ENCODE results near the gene FRG2B. TPM values are rescaled to one million over a fixed set of nuclear protein-coding genes. Genes with fewer than 3 reads are reported as not detected.
"Not testable (repeated sequence)": the region's sequence is repeated elsewhere in the genome, so short reads cannot be mapped to it uniquely, and the experiment has no call there.

The FRG2B gene
- total RNA-seq = not detected in 2 replicates

DNA sequence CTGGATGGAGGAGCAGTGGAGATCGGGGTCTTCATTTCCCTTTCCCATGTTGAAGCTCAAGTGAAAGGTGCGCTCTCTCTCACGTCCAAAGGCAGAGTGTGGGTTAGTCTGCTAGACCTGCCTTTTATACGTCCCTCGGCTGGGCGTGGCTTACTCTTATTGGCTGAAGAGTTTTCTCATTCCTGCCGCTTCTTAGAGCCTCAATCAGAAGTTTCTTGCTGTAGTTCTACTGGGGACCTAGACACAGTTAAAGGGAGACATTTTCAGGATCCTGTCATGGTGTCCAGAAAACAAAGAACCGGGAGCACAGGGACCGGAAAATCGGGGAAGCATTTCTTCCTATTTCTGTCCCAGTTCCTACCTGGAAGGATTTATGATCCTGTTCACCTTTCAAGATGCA, at the start of gene FRG2B:
TSS of gene FRG2B (minus strand) at position 101 of the 400 bp plus-strand sequence. CDS start at position 48, 53 bp downstream.
- DNase-seq (ENCODE audit: low read depth in 2 of 2) = not testable (repeated sequence)

DNA sequence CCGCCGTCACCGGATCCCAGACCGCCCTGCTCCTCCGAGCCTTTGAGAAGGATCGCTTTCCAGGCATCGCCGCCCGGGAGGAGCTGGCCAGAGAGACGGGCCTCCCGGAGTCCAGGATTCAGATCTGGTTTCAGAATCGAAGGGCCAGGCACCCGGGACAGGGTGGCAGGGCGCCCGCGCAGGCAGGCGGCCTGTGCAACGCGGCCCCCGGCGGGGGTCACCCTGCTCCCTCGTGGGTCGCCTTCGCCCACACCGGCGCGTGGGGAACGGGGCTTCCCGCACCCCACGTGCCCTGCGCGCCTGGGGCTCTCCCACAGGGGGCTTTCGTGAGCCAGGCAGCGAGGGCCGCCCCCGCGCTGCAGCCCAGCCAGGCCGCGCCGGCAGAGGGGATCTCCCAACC, 40.9 kb upstream of the FRG2B start:
- DNase-seq (ENCODE audit: low read depth in 2 of 2) = not testable (repeated sequence)

DNA sequence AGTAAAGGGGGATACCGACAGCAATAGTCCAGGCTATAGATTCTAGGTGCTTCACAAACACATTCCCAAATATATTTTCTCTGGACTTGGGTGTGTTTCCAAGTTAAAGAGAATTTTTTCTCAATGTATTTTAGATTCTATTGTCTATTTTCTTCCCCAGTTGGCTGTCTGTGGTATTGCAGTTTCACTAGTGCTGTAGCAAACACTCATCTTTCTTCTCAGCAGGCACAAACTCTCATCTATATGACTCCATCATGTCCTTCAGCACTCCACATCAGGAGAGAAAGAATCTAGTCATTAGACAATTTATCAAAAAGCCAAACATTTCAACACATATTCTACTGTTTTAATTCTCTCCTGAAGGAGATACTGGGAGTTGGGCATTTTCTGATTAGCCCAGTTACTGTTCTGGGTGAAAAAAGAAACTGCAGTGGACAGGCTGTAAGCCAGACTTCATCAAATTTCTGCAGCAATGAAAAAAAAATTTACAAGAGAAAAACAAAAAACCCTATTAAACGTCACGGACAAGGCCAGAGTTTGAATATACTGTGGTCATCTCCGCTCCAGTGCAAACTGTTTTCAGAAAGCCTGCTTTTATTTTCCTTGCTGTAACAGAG, 37.1 kb upstream of the FRG2B start:
- not testable (repeated sequence) for DNase-seq (ENCODE audit: low read depth in 2 of 2)

DNA sequence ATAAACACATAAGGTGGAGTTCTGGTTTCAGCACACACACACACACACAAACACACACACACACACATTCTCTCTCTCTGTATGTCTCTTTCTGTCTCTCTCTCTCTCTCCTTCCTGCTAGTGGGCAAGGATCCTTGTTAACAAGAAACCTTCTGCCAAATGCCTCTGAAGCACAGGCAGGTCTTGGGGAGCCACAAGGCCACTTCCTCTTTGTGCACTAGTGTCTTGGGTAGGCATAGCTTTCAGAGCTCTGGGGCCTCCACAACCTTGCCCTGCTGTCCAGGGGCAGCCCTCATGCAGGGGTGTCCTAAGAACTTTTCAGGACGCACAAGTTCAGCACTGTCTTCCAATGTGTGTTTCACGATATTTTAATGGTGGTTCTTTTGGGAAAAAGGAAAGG, 34.5 kb upstream of the FRG2B start:
- DNase-seq (ENCODE audit: low read depth in 2 of 2) = not testable (repeated sequence)

DNA sequence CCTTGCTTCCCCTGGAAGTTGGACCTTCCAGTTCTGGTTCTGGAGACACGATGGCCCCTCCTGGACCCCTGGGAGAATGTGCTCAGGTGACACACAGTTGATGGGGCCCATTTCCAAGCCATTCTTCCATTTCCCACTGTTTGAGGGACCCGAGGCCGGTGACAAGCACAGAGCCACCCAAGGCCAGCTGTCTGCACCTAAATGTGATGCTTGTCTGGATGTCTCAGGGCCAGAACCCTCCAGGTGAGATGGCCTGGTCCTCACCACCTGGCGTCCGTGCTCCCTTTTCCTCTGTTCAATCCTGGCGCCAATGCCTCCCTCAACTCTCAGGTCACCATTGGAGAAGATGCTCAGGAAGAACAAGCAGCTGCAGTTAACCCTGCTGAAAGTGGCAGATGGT, 33.9 kb upstream of the FRG2B start:
- not testable (repeated sequence) for DNase-seq (ENCODE audit: low read depth in 2 of 2)

DNA sequence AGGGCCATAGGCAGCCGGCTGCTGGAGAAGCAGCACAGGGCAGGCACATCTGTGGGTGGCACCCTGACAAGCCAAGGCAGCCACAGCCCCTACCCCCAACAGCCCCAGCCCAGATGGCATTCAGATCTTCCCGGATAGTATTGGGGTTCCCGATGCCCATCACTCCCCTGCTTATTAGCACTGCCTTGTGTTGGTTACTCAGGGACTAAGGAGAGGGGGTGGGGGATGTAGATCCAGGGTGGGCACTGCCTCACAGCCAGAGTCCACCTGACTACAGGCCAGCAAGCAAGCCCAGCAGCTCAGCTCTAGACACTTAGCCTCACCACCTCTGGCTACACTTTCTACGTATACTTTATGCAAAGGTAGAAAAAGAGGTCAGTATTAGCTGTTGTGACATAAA, 30.7 kb upstream of the FRG2B start:
- not testable (repeated sequence) for DNase-seq (ENCODE audit: low read depth in 2 of 2)

DNA sequence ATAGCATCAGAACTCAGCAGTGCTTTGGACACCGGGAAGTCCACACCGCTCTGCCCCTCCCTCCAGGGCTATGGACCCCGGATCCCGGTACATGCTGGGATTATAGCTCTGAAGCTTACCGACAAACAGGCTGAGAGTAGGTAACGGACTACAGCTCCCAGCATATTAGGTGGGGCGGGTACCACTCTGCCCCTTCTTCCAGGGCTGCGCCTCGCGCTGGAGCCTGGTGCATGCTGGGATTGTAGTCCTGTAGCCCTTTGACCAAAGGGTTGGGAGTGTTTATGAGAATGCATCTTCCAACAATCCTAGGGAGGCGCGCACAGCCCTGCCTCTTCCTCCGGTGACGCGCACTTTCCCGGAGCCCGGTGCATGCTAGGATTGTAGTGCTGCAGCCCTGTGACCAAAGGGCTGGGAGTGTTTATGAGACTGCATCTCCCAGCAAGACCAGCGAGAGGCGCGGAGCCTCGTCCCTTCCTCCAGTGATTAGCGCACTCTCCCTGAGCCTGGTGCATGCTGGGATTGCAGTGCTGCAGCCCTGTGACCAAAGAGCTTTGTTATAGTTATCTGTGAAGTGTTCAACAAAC, 22.4 kb upstream of the FRG2B start:
- not testable (repeated sequence) for DNase-seq (ENCODE audit: low read depth in 2 of 2)

DNA sequence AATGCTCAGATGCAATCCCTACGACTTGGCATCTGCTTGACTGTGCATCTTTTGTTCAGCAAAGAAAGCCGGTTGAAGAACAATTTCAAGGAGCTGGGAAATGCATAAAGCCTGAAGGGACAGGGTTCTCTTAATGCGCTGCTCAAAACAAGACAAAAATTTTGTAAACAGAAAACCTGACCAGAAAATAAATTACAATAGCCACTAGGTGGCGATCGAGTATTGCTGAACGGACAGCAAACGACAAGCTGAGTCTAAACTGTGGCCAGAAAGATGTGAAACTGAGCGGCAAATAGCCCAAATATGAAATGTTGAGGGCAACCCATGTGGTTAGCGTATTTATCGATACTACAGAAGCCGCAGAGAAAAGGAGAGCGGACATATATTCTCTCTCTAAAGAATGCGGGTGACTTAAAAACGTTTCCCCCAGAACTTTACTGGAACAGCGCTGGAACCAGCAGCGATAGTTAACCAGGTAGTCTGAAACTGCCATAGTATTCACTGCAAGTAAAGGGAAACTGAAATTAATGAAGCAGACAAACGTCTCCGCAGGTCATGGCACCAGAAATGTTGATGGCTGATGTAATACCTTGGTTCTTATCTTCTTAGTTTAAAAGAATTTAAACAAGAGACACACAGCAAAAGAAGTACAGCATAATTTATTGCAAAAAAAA, 20.6 kb upstream of the FRG2B start:
- not testable (repeated sequence) for DNase-seq (ENCODE audit: low read depth in 2 of 2)

DNA sequence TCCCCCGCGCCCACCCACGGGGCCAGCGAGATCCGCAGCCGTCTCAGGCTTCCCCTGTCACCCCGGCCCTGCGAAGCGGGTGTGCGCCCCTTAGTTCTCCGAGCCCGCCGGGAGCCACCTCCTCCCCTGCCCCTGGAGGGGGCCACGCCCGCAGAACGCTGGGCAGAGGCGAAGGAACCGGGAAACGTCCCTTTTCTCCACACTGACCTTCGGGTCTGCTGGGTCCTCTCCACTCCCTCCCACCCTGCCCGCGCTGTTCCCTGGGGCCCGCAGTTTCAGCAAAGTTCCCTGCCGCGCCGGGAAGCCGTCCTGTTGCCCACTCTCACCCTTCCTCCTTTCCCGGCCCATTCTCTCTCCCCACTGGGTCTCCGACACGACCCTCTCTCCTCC, 11.2 kb upstream of the FRG2B start:
- DNase-seq (ENCODE audit: low read depth in 2 of 2) = not testable (repeated sequence)

DNA sequence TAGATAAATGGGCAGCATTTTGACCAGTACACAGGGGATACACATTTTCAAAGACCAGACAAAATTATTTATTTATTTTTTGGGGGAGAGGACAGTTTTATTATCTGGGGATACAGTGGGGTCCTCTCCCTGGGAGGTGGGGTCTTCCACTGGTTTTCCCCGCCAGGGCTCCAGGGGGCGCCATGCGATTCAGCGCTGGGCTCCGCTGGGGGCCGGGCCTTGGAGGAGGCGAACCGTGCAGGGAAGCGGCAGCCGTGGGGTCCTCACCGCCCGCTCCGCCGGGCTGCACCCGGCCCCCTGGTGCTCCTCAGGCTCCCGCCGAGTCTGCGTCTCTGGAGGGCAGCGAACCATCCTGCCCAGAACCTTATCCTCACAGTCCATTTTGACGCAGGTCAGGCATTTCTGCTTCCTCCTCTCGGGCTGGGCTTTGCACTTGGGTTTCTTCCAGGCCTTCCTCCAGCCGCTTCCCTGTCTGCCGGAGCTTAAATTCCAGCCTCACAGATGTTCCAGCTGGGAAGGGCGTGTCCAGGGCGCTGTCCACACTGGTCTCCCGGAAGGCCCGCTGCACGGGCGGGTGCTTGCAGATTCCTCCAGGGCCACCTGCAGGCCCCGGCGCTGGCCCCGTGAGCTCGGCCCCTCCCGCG, 10.7 kb upstream of the FRG2B start:
- not testable (repeated sequence) for DNase-seq (ENCODE audit: low read depth in 2 of 2)

DNA sequence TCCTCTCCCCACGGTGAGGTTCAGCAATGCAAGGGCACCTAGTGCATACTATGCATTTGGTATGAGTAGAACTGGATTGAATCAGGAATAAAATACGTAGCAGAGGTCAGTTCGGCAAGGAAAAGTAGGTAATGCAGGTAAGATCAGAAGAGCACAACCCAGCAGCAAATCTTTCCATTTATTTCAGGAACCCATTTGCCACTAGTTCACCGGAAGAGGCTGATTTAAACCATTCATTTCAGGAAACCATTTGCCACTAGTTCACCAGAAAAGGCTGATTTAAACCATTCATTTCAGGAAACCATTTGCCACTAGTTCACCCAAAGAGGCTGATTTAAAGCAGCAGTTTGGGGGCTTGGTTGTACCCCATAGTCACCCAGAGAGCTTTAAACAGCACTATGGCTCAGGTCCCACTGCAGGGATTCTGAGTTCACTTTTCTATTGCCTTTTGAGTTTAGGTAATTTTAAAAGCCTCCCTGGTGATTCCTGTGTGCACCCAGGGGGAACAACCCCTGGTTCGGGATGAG, 4.2 kb upstream of the FRG2B start:
- not testable (repeated sequence) for DNase-seq (ENCODE audit: low read depth in 2 of 2)

DNA sequence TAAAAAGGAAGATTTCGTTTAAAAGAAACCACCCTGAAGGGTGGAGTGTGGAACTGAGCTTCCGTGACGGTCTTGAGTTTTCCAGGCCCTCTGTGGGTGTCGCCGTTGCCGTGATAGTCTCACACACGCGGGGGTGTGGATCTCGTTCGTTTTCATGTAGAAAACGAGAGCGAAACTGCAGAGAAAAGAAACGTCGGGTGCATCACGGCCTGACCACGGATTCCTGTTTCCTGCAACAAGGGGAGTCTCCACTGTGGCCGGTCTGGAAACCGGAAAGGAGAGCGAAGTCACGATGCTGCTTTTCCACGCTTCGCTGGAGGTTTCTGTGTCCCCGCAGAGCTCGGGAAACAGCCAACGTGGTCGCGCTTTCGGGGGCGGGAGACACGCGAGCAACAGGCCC, 4.1 kb downstream of the FRG2B start:
- not testable (repeated sequence) for DNase-seq (ENCODE audit: low read depth in 2 of 2)

DNA sequence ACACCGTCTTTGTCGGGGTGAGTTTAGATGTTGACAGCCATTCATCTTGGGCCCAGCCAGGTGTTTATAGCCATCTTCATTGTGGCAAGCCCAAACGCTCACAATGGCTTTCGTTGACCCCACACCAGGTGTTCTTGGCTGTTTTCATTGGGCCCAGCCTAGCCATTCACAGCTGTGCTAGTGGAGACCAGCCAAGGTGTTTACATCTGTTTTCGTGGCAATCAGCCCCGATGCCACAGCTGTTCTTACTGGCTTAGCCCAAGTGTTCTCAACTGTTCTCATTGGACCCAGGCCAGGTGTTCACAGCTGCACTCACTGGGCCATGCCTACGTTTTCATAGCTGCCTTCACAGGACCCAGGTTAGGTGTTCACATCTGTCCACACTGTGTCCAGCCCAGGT, 7.7 kb downstream of the FRG2B start:
- no peak for DNase-seq (ENCODE audit: low read depth in 2 of 2)

DNA sequence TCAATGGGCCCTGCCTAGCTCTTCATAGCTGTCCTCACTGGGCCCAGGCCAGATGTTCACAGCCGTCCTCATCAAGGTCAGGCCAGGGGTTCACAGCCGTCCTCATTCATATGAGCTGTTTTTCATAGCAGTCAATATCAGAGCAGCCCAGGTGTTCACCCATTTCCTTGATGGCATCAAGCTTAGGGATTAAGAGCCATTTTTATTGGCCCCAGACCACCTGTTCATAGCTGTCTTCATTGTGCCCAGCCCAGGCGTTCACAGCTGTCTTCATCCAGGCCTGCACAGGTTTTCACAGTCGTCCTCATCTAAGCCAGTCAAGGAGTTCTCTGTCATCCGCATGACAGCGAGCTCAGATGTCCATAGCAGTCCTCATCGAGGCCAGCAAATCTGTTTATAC, 9.4 kb downstream of the FRG2B start:
- no peak for DNase-seq (ENCODE audit: low read depth in 2 of 2)

DNA sequence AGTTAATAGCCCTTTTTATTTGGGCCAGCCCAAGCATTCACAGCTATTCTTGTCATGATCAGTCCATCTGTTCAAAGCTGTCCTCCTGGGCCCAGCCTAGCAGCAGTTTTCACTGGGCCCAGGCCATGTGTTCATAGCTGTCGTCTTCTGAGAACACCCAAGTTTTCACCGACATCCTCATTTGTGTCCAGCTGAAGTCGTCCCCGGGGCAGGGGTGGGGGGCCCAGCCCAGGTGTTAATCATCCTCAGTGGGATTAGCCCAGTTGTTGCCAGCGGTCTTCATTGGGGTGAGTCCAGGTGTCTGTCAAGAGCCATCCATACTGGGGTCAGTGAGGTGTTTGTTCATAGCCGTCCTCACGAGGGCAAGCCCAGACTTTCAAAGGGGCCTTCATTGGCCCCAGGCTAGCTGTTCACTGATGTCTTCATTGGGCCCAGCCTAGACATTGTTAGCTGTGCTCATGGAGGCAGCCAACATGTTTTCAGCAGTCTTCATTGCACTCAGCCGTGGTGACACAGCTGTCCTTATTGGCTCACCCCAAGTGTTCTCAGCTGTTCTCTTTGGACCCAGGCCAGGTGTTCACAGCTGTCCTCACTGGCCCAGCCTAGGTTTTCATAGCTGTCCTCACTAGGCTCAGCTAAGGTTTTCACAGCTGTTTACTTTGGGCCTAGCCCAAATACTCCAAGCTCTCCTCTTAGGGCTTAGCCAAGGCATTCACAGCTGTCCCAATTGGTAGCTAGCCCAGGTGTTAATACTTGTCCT, 10.0 kb downstream of the FRG2B start:
- DNase-seq (ENCODE audit: low read depth in 2 of 2) = no peak

DNA sequence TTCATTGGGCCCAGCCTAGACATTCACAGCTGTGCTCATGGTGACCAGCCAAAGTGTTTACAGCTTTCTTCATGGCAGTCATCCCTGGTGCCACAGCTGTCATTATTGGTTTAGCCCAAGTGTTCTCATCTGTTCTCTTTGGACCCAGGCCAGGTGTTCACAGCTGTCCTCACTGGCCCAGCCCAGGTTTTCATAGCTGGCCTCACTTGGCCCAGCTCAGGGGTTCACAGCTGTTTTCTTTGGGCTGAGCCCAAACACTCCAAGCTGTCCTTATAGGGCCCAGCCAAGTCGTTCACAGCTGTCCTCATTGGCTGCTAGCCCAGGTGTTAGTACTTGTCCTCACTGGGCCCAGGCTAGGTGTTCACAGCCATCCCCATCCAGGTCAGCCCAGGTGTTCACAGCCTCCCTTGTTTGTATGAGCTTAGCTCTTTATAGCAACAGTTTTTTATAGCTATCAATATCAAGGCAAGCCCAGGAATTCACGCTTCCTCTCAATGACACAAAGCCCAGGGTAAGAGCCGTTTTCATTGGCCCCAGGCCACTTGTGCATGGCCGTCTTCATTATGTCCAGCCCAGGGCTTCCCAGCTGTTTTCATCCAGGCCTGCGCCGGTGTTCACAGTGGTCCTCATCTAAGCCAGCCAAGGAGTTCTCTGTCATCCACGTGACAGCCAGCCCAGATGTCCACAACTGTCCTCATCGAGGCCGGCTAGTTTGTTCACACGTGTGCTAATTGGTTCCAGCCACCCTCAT, 11.6 kb downstream of the FRG2B start:
- DNase-seq (ENCODE audit: low read depth in 2 of 2) = no peak

DNA sequence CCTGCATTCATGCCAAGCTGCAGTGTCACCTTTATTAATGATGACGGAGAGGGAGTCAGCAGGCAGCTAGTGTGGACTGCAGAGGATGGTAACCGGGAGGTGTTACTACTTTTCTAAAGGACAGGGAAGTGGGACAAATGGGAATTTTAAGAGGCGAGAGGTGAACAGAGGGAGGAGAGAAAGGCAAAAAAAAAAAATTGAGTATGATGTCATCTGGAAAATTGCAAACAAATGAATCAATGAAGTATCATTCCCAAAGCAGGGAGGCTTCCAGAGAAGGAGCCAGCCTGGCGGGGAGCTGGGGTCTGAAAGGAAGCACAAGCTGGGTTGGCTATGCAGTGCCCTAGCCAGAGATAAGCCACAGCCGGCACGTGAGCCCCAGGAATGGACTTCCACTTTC, 12.9 kb downstream of the FRG2B start:
- DNase-seq (ENCODE audit: low read depth in 2 of 2) = no peak

DNA sequence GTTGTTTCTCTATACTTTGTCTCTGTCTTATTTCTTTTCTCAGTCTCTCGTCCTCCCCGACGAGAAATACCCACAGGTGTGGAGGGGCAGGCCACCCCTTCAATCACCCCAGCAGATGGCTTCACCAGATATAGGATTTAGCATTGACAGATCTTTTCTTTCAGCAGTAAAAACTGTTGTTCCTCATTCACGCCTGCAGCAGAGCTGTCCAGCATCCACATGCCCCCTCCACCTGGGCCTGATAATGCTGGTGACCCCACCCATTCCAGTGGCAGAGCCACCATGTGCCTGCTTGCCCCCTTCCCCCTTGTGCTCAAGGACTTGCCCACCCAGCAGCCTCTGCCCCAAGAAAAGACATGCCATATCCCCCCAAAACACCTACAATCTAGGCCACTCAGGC, 15.5 kb downstream of the FRG2B start:
- no peak for DNase-seq (ENCODE audit: low read depth in 2 of 2)

DNA sequence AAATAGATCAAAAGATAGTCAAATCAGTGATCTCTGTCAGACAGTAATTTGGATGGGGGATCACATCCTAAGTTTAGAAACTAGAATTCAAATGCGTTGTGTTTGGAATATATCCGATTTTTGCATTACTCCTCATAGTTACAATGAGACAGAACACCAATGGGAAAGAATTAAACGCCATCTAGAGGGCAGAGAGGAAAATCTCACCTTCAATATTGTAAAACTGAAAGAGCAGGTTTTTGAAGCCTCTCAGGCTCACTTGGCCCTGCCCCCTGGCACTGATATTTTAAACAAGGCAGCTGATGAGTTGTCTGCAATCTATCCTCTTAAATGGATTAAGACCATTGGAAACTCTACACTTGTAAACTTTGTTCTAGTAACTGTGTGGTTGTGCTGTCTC, 17.7 kb downstream of the FRG2B start:
- DNase-seq (ENCODE audit: low read depth in 2 of 2) = peak; percentile 24 to 35

DNA sequence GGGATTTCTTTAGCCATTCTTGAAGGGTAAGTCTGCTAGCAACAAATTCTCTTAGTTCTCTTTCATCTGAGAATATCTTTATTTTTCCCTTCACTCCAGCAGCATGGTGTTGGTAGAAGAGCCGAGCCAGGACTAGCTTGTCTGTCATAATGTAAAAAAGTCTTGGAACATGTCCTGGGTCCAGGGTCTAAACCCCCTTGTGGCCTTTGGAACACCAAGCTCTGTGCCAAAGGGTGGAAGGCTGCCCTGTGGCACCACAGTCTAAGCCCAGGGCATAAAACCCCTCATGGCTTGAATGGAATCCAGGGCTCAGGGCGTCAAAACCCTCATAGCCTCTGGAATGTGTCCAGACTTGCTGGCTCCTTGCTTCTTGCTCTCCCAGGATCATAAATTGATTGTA, 23.2 kb downstream of the FRG2B start:
- not testable (repeated sequence) for DNase-seq (ENCODE audit: low read depth in 2 of 2)

DNA sequence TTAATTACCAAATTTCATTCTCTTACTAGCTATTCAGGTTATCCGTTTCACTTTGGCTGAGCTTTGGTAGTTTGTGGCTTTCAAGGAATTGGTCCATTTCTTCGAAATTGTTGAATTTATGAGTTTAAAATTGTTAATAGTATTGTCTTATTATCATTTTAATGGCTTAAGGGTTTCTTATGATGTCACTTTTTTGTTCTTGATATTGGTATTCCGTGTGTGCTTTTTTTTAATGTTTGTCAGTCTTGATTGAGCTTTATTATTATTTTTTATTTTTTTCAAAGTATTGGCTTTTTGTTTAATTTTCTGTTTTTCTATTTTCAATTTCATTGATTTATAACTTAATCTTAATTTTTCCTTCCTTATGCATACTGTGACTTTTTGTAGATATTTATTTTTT, 25.9 kb downstream of the FRG2B start:
- no peak for DNase-seq (ENCODE audit: low read depth in 2 of 2)
